ENCODE results near the gene NMNAT1.

Gene NMNAT1

DNA sequence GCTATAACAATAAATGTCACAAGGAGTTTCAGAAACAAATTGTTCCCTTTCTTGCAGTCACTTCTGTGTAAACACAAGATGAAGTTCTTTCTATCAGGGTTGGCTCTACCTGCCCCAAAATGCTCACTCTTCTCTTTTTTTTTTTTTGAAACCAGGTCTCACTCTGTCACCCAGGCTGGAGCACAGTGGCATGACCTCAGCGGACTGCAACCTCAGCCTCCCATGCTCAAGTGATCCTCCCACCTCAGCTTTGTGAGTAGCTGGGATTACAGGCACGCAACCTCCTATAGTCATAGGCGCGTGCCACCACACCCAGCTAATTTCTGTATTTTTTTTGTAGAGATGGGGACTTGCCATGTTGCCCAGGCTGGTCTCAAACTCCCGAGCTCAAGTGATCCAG lies 22.7 kb upstream of the NMNAT1 start:
- Histone ChIP-seq H3K4me1 (ENCODE audit: control insufficient read depth in 1 of 2, insufficient read depth in 2 of 2, low read length in 2 of 2) (no peaks in the 10 kb centered on the region), H3K27me3 (ENCODE audit: control insufficient read depth in 1 of 2, insufficient read depth in 2 of 2, low read length in 2 of 2) (no peaks in the 10 kb centered on the region), H3K9ac (ENCODE audit: low read depth in 1 of 2, low read length in 2 of 2) (no peak overlapping the region), H3K27ac (ENCODE audit: low read depth, low read length) (no peak overlapping the region), H3K36me3 (ENCODE audit: control insufficient read depth in 1 of 2, insufficient read depth in 2 of 2, low read length in 2 of 2) (no peaks in the 10 kb centered on the region), H3K4me3 (ENCODE audit: low read depth in 1 of 2, low read length in 2 of 2) (no peak overlapping the region), H3K9me3 (ENCODE audit: control insufficient read depth in 1 of 2, low read length in 2 of 2) (no peaks in the 10 kb centered on the region)

DNA sequence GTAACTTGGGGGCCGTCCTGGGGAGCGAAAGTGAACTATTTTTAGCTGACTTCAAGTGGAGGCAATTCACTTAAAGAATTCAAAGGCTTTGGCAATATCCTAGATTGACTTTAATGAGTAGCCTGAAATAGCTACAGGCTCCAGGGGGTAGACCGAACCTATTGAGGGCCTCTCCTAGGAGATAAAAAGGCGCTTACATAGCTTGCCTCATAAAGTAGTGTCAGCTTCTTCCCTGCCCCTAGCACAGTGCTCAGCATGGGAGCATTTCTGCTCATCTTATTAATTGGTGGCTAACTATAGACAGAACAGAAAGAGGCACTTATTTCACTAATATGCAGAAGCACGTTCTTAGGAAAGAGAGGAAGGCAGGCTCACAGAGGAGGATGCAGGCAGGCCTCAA lies 20.9 kb upstream of the NMNAT1 start:
- no peak overlapping the region for H3K4me3 ChIP-seq (ENCODE audit: low read depth in 1 of 2, low read length in 2 of 2)

DNA sequence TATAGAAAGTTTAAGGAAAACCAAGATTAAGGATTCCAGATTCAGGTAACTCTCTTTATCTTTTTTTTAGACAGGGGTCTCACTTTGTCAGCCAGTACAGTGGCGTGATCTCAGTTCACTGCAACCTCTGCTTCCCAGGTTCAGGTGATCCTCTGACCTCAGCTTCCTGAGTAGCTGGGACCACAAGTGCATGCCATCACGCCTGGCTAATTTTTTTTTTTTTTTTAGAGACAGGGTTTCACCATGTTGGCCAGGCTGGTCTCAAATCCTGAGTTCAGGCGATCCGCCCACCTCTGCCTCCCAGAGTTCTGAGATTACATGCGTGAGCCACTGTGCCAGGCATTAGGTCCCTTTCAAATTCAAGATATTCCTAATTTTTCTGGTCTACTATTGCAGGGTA lies 16.0 kb upstream of the NMNAT1 start:
- H3K36me3 ChIP-seq (ENCODE audit: control insufficient read depth in 1 of 2, insufficient read depth in 2 of 2, low read length in 2 of 2) = peaks cover 10 to 23% of the 10 kb centered on the region in 2 donors
- no peak overlapping the region for H3K27ac ChIP-seq (ENCODE audit: low read depth, low read length)
- H3K4me1 ChIP-seq (ENCODE audit: control insufficient read depth in 1 of 2, insufficient read depth in 2 of 2, low read length in 2 of 2) = no peaks in the 10 kb centered on the region
- no peak overlapping the region for H3K4me3 ChIP-seq (ENCODE audit: low read depth in 1 of 2, low read length in 2 of 2)
- H3K9ac ChIP-seq (ENCODE audit: low read depth in 1 of 2, low read length in 2 of 2) = no peak overlapping the region
- H3K27me3 ChIP-seq (ENCODE audit: control insufficient read depth in 1 of 2, insufficient read depth in 2 of 2, low read length in 2 of 2) = no peaks in the 10 kb centered on the region
- H3K9me3 ChIP-seq (ENCODE audit: control insufficient read depth in 1 of 2, low read length in 2 of 2) = no peaks in the 10 kb centered on the region

More for the DNA sequence above, 20.9 kb upstream of the NMNAT1 start:
- no peaks in the 10 kb centered on the region for H3K9me3 ChIP-seq (ENCODE audit: control insufficient read depth in 1 of 2, low read length in 2 of 2)
- no peak overlapping the region for H3K27ac ChIP-seq (ENCODE audit: low read depth, low read length)
- no peaks in the 10 kb centered on the region for H3K4me1 ChIP-seq (ENCODE audit: control insufficient read depth in 1 of 2, insufficient read depth in 2 of 2, low read length in 2 of 2)
- no peaks in the 10 kb centered on the region for H3K27me3 ChIP-seq (ENCODE audit: control insufficient read depth in 1 of 2, insufficient read depth in 2 of 2, low read length in 2 of 2)
- H3K36me3 ChIP-seq (ENCODE audit: control insufficient read depth in 1 of 2, insufficient read depth in 2 of 2, low read length in 2 of 2) = no peaks in the 10 kb centered on the region
- H3K9ac ChIP-seq (ENCODE audit: low read depth in 1 of 2, low read length in 2 of 2) = no peak overlapping the region

DNA sequence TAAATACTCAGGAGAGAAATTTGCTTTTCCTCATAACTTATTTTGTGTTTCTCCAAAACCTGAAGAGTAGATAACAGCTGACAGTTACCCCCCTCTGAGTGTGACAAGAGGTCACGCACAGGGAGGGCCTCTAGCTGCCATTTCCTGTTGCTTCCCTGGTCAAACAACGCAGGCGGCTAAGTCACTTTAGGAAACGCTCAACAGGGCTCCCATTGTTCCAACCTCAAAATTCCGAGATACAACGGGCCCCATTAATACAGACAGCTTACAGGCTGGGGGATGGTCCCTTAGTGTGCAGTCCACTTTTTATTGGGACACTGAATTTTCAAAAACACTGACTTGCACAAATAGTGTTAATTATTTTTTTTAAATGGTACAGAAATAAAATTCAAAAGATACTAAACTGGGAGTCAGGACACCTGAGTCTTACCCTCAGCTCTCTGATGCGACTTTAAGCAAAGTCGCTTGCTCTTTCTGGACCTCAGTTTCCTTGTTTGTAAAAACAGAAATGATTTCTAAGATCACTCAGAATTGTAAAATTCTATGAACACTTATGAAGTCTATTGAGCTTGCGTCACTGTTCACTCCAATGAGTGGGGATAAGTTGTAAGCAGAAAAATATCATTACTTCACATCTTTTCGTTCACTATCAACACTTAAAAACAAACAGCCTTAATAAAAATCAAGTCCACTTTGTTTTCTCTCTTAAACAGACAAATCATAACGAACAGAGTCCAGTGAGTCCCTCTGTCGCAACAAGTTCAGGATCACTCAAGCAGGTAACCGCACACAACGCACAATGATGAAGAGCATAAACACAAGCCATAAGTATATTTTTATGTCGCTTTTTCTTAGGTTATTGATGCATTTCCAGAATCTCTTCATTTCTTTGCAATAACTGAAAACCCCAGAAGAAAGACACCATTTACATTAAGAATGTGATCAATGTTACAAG lies 13.6 kb upstream of the NMNAT1 start:
- Histone ChIP-seq H3K4me3 (ENCODE audit: low read depth in 1 of 2, low read length in 2 of 2) (no peak overlapping the region), H3K4me1 (ENCODE audit: control insufficient read depth in 1 of 2, insufficient read depth in 2 of 2, low read length in 2 of 2) (no peaks in the 10 kb centered on the region), H3K36me3 (ENCODE audit: control insufficient read depth in 1 of 2, insufficient read depth in 2 of 2, low read length in 2 of 2) (peaks cover 18 to 36% of the 10 kb centered on the region in 2 donors), H3K27ac (ENCODE audit: low read depth, low read length) (no peak overlapping the region), H3K9ac (ENCODE audit: low read depth in 1 of 2, low read length in 2 of 2) (no peak overlapping the region), H3K9me3 (ENCODE audit: control insufficient read depth in 1 of 2, low read length in 2 of 2) (no peaks in the 10 kb centered on the region), H3K27me3 (ENCODE audit: control insufficient read depth in 1 of 2, insufficient read depth in 2 of 2, low read length in 2 of 2) (no peaks in the 10 kb centered on the region)

DNA sequence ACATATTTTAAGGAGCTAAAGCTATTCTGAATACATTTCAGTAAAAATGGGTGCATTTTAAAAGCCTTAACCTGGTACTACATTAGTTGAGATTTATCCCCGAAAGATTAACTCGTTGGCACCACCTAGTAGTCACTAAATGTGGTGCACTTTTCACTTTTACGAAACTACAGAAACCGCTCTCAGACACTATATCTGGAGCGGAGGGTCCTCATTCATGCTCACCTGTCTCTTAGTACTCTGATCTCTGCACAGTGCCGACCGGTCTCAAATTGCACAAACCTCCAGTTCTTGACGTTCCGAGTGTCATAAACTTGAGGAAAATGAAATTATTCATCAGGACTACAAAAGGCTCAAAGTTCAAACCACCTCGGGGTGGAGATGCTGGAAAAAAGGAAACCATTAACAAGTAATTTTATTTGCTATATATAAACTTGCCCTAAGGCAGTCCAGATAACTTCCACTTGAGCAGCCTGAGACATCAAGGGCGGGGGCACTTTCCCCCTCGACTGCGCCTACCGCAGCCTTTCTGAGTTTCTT lies 806 bp upstream of the NMNAT1 start:
- no peaks in the 10 kb centered on the region for H3K9me3 ChIP-seq (ENCODE audit: control insufficient read depth in 1 of 2, low read length in 2 of 2)
- peak overlapping the region; percentile 85 for H3K27ac ChIP-seq (ENCODE audit: low read depth, low read length)
- H3K9ac ChIP-seq (ENCODE audit: low read depth in 1 of 2, low read length in 2 of 2) = peak overlapping the region; percentile 94 to 100
- H3K4me3 ChIP-seq (ENCODE audit: low read depth in 1 of 2, low read length in 2 of 2) = peak overlapping the region; percentile 94 to 100
- no peaks in the 10 kb centered on the region for H3K27me3 ChIP-seq (ENCODE audit: control insufficient read depth in 1 of 2, insufficient read depth in 2 of 2, low read length in 2 of 2)
- H3K4me1 ChIP-seq (ENCODE audit: control insufficient read depth in 1 of 2, insufficient read depth in 2 of 2, low read length in 2 of 2) = peaks cover 0 to 16% of the 10 kb centered on the region in 2 donors
- H3K36me3 ChIP-seq (ENCODE audit: control insufficient read depth in 1 of 2, insufficient read depth in 2 of 2, low read length in 2 of 2) = peaks cover 0 to 5% of the 10 kb centered on the region in 2 donors

DNA sequence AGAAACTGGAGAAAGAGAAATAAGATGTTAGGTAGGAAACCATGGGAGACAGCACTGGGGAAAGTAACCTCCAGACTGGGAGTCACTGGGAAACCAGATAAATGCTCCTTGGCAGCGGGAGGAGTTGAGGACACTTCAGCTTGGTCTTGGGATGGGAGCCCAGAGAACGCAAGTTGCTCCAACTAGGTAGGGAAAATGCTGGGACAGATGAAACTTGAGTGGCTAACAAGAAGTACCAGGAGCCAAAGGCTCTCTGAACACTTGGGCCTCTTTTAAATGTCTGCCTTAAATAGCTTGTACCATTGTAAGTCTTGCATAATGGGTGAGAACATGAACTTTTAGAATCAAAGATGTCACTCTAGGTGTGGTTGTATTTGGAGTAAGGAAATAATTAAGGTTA lies 3.0 kb downstream of the NMNAT1 start:
- H3K4me3 ChIP-seq (ENCODE audit: low read depth in 1 of 2, low read length in 2 of 2) = no peak overlapping the region
- no peak overlapping the region for H3K27ac ChIP-seq (ENCODE audit: low read depth, low read length)
- H3K27me3 ChIP-seq (ENCODE audit: control insufficient read depth in 1 of 2, insufficient read depth in 2 of 2, low read length in 2 of 2) = no peaks in the 10 kb centered on the region

DNA sequence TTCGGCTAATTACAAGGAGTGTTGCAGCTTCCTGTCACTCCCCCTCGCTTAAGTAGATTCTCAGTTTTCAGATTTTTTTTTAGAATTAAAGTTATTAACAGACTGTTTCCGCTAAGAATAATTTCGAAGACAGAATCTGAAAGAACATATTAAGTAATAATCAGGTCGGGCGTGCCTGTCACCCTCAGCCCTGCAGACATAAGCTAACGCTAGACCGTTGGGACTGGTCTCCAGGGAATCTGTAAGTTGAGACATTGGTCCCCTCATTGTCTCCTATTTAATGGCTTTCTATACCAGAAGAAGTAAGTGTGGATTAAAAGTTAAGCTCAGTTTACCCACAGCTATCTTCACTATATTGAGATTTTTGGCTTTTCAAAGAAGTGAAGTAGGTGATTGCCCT lies 14.5 kb downstream of the NMNAT1 start:
- Histone ChIP-seq H3K9me3 (ENCODE audit: control insufficient read depth in 1 of 2, low read length in 2 of 2) (no peaks in the 10 kb centered on the region), H3K36me3 (ENCODE audit: control insufficient read depth in 1 of 2, insufficient read depth in 2 of 2, low read length in 2 of 2) (peaks cover 0 to 4% of the 10 kb centered on the region in 2 donors), H3K4me1 (ENCODE audit: control insufficient read depth in 1 of 2, insufficient read depth in 2 of 2, low read length in 2 of 2) (no peaks in the 10 kb centered on the region), H3K27ac (ENCODE audit: low read depth, low read length) (no peak overlapping the region), H3K27me3 (ENCODE audit: control insufficient read depth in 1 of 2, insufficient read depth in 2 of 2, low read length in 2 of 2) (no peaks in the 10 kb centered on the region), H3K4me3 (ENCODE audit: low read depth in 1 of 2, low read length in 2 of 2) (no peak overlapping the region), H3K9ac (ENCODE audit: low read depth in 1 of 2, low read length in 2 of 2) (no peak overlapping the region)

More for the DNA sequence above, 3.0 kb downstream of the NMNAT1 start:
- H3K9ac ChIP-seq (ENCODE audit: low read depth in 1 of 2, low read length in 2 of 2) = no peak overlapping the region
- peaks cover 0 to 11% of the 10 kb centered on the region in 2 donors for H3K36me3 ChIP-seq (ENCODE audit: control insufficient read depth in 1 of 2, insufficient read depth in 2 of 2, low read length in 2 of 2)
- H3K4me1 ChIP-seq (ENCODE audit: control insufficient read depth in 1 of 2, insufficient read depth in 2 of 2, low read length in 2 of 2) = peaks cover 0 to 16% of the 10 kb centered on the region in 2 donors
- H3K9me3 ChIP-seq (ENCODE audit: control insufficient read depth in 1 of 2, low read length in 2 of 2) = no peaks in the 10 kb centered on the region

DNA sequence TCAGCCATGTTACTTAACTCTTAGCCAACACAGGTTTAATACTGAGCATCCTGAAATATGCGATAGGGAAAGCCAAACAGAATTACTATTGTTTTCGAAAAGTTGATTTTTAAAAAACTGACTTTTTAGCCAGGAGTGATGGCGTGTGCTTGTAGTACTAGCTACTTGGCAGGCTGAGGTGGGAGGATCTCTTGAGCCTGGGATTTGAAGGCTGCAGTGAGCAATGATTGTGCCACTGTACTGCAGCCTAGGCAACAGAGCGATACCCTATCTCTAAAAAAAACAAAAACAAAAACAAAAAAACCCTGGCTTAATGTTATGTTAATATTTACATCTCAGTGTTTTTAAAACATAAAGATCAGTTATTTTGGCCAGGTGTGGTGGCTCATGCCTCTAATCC lies 16.7 kb downstream of the NMNAT1 start:
- no peak overlapping the region for H3K27ac ChIP-seq (ENCODE audit: low read depth, low read length)
- no peak overlapping the region for H3K9ac ChIP-seq (ENCODE audit: low read depth in 1 of 2, low read length in 2 of 2)
- H3K27me3 ChIP-seq (ENCODE audit: control insufficient read depth in 1 of 2, insufficient read depth in 2 of 2, low read length in 2 of 2) = no peaks in the 10 kb centered on the region
- no peaks in the 10 kb centered on the region for H3K4me1 ChIP-seq (ENCODE audit: control insufficient read depth in 1 of 2, insufficient read depth in 2 of 2, low read length in 2 of 2)
- no peaks in the 10 kb centered on the region for H3K9me3 ChIP-seq (ENCODE audit: control insufficient read depth in 1 of 2, low read length in 2 of 2)
- peaks cover 0 to 4% of the 10 kb centered on the region in 2 donors for H3K36me3 ChIP-seq (ENCODE audit: control insufficient read depth in 1 of 2, insufficient read depth in 2 of 2, low read length in 2 of 2)
- no peak overlapping the region for H3K4me3 ChIP-seq (ENCODE audit: low read depth in 1 of 2, low read length in 2 of 2)

DNA sequence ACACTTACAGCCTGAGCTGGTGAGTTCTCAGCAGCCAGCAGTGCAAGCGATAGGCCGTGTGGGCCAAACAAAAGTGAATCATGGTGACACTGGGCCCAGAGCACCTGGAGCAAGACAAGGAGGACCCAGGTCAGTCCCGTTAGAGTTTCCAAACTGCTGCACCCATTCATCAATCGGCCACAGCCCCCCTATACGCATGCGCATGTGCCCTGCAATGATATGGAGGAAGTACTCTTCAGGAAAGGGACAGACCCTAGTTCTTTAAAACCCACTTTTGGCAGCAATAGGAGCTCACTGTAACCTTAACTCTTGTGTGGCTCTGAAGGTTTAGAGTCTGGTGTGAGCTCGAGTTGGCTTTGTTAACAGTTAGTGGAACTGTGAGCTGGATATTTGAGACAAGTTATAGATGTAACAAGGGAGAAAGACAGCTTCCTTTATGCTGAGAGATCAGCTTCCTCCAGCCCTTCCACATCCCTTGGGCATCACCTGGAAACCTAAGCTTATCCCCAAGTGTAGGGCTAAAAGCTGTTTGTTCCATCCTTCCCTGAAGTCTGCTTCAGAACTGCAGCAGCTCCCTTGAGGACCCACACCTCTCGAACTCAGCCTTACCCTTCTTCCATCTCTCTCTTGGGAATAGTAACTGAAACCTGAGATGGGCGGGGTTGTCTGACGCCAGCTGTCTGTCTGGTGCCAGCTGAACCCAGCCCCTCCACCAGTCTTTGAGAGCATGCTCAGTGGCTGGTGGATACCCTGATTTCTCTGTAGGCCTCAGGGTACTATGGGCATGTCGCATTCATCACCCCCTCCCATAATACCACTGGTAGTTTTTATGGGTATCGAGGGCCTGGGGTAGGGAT lies 17.7 kb downstream of the NMNAT1 start:
- no peak overlapping the region for H3K4me3 ChIP-seq (ENCODE audit: low read depth in 1 of 2, low read length in 2 of 2)
- peak overlapping the region in 1 of 2 donors; percentile 6 for H3K9ac ChIP-seq (ENCODE audit: low read depth in 1 of 2, low read length in 2 of 2)
- H3K4me1 ChIP-seq (ENCODE audit: control insufficient read depth in 1 of 2, insufficient read depth in 2 of 2, low read length in 2 of 2) = no peaks in the 10 kb centered on the region
- H3K27me3 ChIP-seq (ENCODE audit: control insufficient read depth in 1 of 2, insufficient read depth in 2 of 2, low read length in 2 of 2) = no peaks in the 10 kb centered on the region
- peaks cover 0 to 4% of the 10 kb centered on the region in 2 donors for H3K36me3 ChIP-seq (ENCODE audit: control insufficient read depth in 1 of 2, insufficient read depth in 2 of 2, low read length in 2 of 2)
- no peak overlapping the region for H3K27ac ChIP-seq (ENCODE audit: low read depth, low read length)
- H3K9me3 ChIP-seq (ENCODE audit: control insufficient read depth in 1 of 2, low read length in 2 of 2) = no peaks in the 10 kb centered on the region

DNA sequence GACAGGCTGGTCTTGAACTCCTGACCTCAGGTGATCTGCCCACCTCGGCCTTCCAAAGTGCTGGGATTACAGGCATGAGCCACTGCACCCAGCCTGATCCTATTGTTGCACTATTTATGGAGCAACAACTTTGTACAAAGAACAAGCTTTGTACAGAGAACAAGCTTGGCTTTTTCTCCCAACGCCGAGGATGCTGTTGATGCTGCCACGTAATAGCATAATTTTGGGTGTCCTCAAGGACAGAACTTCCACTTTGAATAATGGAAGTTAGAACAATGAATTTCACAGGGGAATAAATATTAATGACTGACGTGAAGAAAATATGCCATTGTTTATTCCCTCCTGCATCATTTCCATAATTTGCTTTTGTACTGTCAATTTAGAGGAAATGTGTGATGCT lies 41.0 kb downstream of the NMNAT1 start:
- Histone ChIP-seq H3K9me3 (ENCODE audit: control insufficient read depth in 1 of 2, low read length in 2 of 2) (no peaks in the 10 kb centered on the region), H3K9ac (ENCODE audit: low read depth in 1 of 2, low read length in 2 of 2) (no peak overlapping the region), H3K4me3 (ENCODE audit: low read depth in 1 of 2, low read length in 2 of 2) (no peak overlapping the region), H3K36me3 (ENCODE audit: control insufficient read depth in 1 of 2, insufficient read depth in 2 of 2, low read length in 2 of 2) (peaks cover 11 to 31% of the 10 kb centered on the region in 2 donors), H3K4me1 (ENCODE audit: control insufficient read depth in 1 of 2, insufficient read depth in 2 of 2, low read length in 2 of 2) (no peaks in the 10 kb centered on the region), H3K27me3 (ENCODE audit: control insufficient read depth in 1 of 2, insufficient read depth in 2 of 2, low read length in 2 of 2) (no peaks in the 10 kb centered on the region), H3K27ac (ENCODE audit: low read depth, low read length) (no peak overlapping the region)

Measured in duodenal mucosa (tissue), 2 donors.